Esophagus squamous epithelium (tissue), 5 donors: ENCODE results near the gene CENPO. TPM values are rescaled to one million over a fixed set of nuclear protein-coding genes. Genes with fewer than 3 reads are reported as not detected.

Source experiments
- DNase-seq: peaks from one replicate; lab custom pipeline; 2025; lab: John Stamatoyannopoulos, UW
- H3K27ac ChIP-seq, 4 donors: fragments of 200-600 bp; sonication (generic); one replicate each; pipeline ENCODE4 v1.5.1; 2016 to 2019; ENCODE audit warnings: mild to moderate bottlenecking in 1 of 4
- H3K27me3 ChIP-seq, 4 donors: fragments of 200-600 bp; sonication (generic); 1 replicate in 3 of 4; 2 replicates in 1 of 4; pipeline versions ENCODE4 v1.5.1 to v1.6.0; 2017 to 2021; ENCODE audit warnings: antibody characterized with exemption in 1 of 4
- H3K36me3 ChIP-seq, 3 donors: fragments of 200-600 bp; sonication (generic); one replicate each; pipeline ENCODE4 v1.5.1; 2016 to 2019
- H3K4me1 ChIP-seq, 3 donors: fragments of 200-600 bp; sonication (generic); one replicate each; pipeline ENCODE4 v1.5.1; 2017 to 2019
- H3K4me3 ChIP-seq, 4 donors: fragments of 200-600 bp; sonication (generic); 1 replicate in 3 of 4; 2 replicates in 1 of 4; pipeline ENCODE4 v1.5.1; 2016 to 2019; ENCODE audit warnings: mild to moderate bottlenecking in 2 of 4, moderate library complexity in 1 of 4
- H3K9me3 ChIP-seq, 3 donors: fragments of 200-600 bp; sonication (generic); one replicate each; pipeline ENCODE4 v1.5.1; 2016 to 2019
- POLR2A ChIP-seq, 4 donors: fragments of 450-650 bp; IDR thresholded peaks; one replicate each; pipeline ENCODE4 v1.6.1; 2017; ENCODE audit warnings: antibody characterized with exemption in 4 of 4, mild to moderate bottlenecking in 4 of 4, moderate library complexity in 3 of 4
- WGBS, 2 donors: methylation state at CpG; one replicate each; pipeline ENCODE4 v1.1.5; 2018; 5-methylcytosine and 5-hydroxymethylcytosine counted together
- intact Hi-C: fragments of 100-400 bp; cut with DNase I; formaldehyde crosslinking; loops from one replicate; pipeline ENCODE4 v1.15.0; 2022
- total RNA-seq, 4 donors: library from RNA; depleted of rRNA; stranded (reverse); fragments of >200 nt; gene quantifications; one replicate each; pipeline ENCODE4 v1.1.0, GENCODE V29; 2016
- TF ChIP-seq, protein P1 (sequence below), 6 experiments: fragments of 450-650 bp in 4 of 6; fragments of 200-600 bp in 2 of 6; sonication (generic) in 2 of 6; IDR thresholded peaks; one replicate each; pipeline ENCODE4 v1.5.1; 2016 to 2019; ENCODE audit warnings: antibody characterized with exemption in 6 of 6, mild to moderate bottlenecking in 4 of 6, moderate library complexity in 4 of 6
- donor health status: DM: yes; HTN: yes; CAD: no.

Gene CENPO
- total RNA-seq, 4 donors from 2014 or later: 3.5 to 12.2 (median 6.4) TPM

GRCh38 chr2:24785671-24786321 lies 7.4 kb upstream of the CENPO start:
- intact Hi-C loops: no loop called here
- WGBS, 2 donors: 76 to 80% methylated on average over 6 of the region's 6 CpGs
- Histone ChIP-seq H3K4me1 (peaks cover 0 to under 1% (median 0%) of the 10 kb centered on the region in 3 donors), H3K9me3 (no peaks in the 10 kb centered on the region), H3K36me3 (peaks cover 0 to 14% (median 0%) of the 10 kb centered on the region in 3 donors), H3K4me3 (no peak overlapping the region), H3K27me3 (no peaks in the 10 kb centered on the region), H3K27ac (no peak overlapping the region)
- DNase-seq: no peak
- TF ChIP-seq, protein P1, sequence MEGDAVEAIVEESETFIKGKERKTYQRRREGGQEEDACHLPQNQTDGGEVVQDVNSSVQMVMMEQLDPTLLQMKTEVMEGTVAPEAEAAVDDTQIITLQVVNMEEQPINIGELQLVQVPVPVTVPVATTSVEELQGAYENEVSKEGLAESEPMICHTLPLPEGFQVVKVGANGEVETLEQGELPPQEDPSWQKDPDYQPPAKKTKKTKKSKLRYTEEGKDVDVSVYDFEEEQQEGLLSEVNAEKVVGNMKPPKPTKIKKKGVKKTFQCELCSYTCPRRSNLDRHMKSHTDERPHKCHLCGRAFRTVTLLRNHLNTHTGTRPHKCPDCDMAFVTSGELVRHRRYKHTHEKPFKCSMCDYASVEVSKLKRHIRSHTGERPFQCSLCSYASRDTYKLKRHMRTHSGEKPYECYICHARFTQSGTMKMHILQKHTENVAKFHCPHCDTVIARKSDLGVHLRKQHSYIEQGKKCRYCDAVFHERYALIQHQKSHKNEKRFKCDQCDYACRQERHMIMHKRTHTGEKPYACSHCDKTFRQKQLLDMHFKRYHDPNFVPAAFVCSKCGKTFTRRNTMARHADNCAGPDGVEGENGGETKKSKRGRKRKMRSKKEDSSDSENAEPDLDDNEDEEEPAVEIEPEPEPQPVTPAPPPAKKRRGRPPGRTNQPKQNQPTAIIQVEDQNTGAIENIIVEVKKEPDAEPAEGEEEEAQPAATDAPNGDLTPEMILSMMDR (IDR thresholded peaks at IDR 0.05): no peak
- no peak for TF ChIP-seq POLR2A (IDR thresholded peaks at IDR 0.05)

- TF ChIP-seq POLR2A (IDR thresholded peaks at IDR 0.05): no peak
- TF ChIP-seq, protein P1 (IDR thresholded peaks at IDR 0.05): no peak
- intact Hi-C loops: no loop called here
- no peaks in the 10 kb centered on the region for H3K27me3 ChIP-seq
- no peak overlapping the region for H3K4me3 ChIP-seq
- WGBS, 2 donors: 70 to 81% methylated on average over 2 of the region's 2 CpGs
- H3K36me3 ChIP-seq: peaks cover 0 to 14% (median 0%) of the 10 kb centered on the region in 3 donors
- no peak for DNase-seq
- peaks cover 0 to 18% (median 8%) of the 10 kb centered on the region in 3 donors for H3K4me1 ChIP-seq
- H3K9me3 ChIP-seq: no peaks in the 10 kb centered on the region
- no peak overlapping the region for H3K27ac ChIP-seq
Measured at GRCh38 chr2:24787532-24787931, 5.7 kb upstream of the CENPO start.

GRCh38 chr2:24788816-24789215 lies 4.4 kb upstream of the CENPO start:
- Histone ChIP-seq H3K4me3 (no peak overlapping the region), H3K4me1 (peaks cover 1 to 24% (median 9%) of the 10 kb centered on the region in 3 donors), H3K27me3 (no peaks in the 10 kb centered on the region), H3K27ac (no peak overlapping the region), H3K9me3 (no peaks in the 10 kb centered on the region), H3K36me3 (peaks cover 0 to 14% (median 0%) of the 10 kb centered on the region in 3 donors)
- 73 to 76% methylated on average over 3 of the region's 3 CpGs for WGBS, 2 donors
- no peak for DNase-seq
- intact Hi-C loops: no loop called here
- TF ChIP-seq POLR2A (IDR thresholded peaks at IDR 0.05): no peak
- TF ChIP-seq, protein P1 (IDR thresholded peaks at IDR 0.05): no peak

DNA sequence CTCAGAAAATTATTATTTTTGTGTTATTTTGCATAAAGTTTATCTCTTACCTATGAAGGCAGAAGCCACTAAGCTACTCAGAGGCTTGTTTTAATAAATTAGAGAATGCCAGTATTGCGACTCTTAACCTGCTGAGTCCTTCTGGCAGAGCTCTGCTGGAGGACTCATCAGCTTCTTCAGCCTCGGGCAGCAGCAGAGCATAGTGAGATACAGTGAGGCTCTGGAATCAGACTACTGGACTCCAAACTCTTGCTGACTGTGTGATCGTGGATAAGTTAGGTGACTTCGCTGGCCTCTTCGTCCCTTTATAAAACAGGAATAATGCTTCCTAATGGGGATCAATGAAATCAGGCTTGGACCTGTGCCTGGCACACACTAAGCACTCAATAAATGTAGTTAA lies 1.8 kb upstream of the CENPO start:
- 62 to 77% methylated on average over 5 of the region's 5 CpGs for WGBS, 2 donors
- Histone ChIP-seq H3K4me1 (peaks cover 4 to 36% (median 13%) of the 10 kb centered on the region in 3 donors), H3K4me3 (peak overlapping the region in 1 of 4 donors; percentile 55), H3K27me3 (no peaks in the 10 kb centered on the region), H3K27ac (peak overlapping the region in 2 of 4 donors; percentile 94 to 97), H3K9me3 (no peaks in the 10 kb centered on the region), H3K36me3 (peaks cover 0 to 19% (median 0%) of the 10 kb centered on the region in 3 donors)
- TF ChIP-seq POLR2A (IDR thresholded peaks at IDR 0.05): no peak
- TF ChIP-seq, protein P1 (IDR thresholded peaks at IDR 0.05): no peak
- DNase-seq: no peak
- intact Hi-C loops: no loop called here

DNA sequence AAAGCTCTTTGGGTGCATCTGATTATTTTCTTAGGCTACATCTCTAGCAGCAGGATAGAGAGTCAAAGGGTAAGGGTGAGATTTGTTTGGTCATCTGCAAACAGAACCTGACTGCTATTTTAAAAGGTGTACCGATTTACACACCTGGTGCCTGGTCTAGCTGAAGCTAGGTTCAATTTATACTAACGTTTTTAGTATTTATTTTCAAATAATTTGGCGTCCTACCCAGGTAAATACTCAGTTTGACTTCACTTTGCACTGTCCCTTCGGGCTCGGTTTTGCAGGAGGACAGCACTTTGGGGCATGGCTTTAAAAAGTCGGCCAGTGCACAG lies 717 bp upstream of the CENPO start:
- intact Hi-C loops: no loop called here
- Histone ChIP-seq H3K4me1 (peaks cover 4 to 36% (median 13%) of the 10 kb centered on the region in 3 donors), H3K4me3 (peak overlapping the region; percentile 53 to 95 (median 73)), H3K36me3 (peaks cover 0 to 19% (median 0%) of the 10 kb centered on the region in 3 donors), H3K27ac (peak overlapping the region; percentile 92 to 100 (median 96)), H3K27me3 (no peaks in the 10 kb centered on the region), H3K9me3 (no peaks in the 10 kb centered on the region)
- TF ChIP-seq, protein P1 (IDR thresholded peaks at IDR 0.05): no peak
- TF ChIP-seq POLR2A (IDR thresholded peaks at IDR 0.05): no peak
- DNase-seq: no peak
- 3 to 4% methylated on average over 4 to 5 of the region's 6 CpGs for WGBS, 2 donors
